Loucy (cell line): ENCODE results near the gene SNX8.

Source experiments
- EZH2phosphoT487 ChIP-seq: fragments of 200-600 bp; IDR thresholded peaks from 2 replicates; pipeline ENCODE4 v1.6.1; 2018; ENCODE audit warnings: antibody characterized with exemption, mild to moderate bottlenecking, moderate library complexity, borderline replicate concordance
- TF ChIP-seq, protein P1 (sequence below): fragments of 200-600 bp; sonication (generic); conservative IDR thresholded peaks from 2 replicates; pipeline ENCODE4 v1.5.1; 2014; ENCODE audit warnings: mild to moderate bottlenecking, antibody characterized with exemption, low read length

DNA sequence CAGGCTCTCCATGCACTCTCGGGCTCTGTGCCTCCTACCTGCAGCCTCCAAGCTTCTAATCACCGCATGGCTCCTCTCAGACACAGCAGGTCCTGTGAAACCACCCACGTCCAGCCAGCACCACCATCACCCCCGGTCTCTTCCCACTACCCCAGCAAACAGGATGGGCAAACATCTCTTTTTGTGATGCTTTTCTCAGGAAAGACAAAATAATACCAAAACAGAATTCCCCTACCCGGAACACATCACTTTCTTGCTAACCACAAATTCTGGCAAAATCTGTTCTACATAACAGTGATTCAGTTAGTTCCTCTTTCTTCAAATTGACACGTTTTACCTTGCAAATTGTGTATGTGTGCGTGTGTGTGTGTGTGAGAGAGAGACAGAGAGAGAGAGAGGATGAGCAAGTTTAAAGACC is 6.5 kb downstream of the SNX8 start:
- TF ChIP-seq, protein P1, sequence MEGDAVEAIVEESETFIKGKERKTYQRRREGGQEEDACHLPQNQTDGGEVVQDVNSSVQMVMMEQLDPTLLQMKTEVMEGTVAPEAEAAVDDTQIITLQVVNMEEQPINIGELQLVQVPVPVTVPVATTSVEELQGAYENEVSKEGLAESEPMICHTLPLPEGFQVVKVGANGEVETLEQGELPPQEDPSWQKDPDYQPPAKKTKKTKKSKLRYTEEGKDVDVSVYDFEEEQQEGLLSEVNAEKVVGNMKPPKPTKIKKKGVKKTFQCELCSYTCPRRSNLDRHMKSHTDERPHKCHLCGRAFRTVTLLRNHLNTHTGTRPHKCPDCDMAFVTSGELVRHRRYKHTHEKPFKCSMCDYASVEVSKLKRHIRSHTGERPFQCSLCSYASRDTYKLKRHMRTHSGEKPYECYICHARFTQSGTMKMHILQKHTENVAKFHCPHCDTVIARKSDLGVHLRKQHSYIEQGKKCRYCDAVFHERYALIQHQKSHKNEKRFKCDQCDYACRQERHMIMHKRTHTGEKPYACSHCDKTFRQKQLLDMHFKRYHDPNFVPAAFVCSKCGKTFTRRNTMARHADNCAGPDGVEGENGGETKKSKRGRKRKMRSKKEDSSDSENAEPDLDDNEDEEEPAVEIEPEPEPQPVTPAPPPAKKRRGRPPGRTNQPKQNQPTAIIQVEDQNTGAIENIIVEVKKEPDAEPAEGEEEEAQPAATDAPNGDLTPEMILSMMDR: no peak
- TF ChIP-seq EZH2phosphoT487: no peak
